HEK293T (cell line): Measurements from ENCODE around the gene HES3.

Experiments
- ARNT ChIP-seq: fragments of 450-650 bp; IDR thresholded peaks from 2 replicates; pipeline ENCODE4 v1.6.1; 2017; ENCODE audit warnings: mild to moderate bottlenecking
- BHLHE40 ChIP-seq: fragments of 450-650 bp; IDR thresholded peaks from 2 replicates; pipeline ENCODE4 v1.6.1; 2016; ENCODE audit warnings: mild to moderate bottlenecking, moderate library complexity, borderline replicate concordance
- ELF4 ChIP-seq: fragments of 450-650 bp; IDR thresholded peaks from 2 replicates; pipeline ENCODE4 v1.6.1; 2017; ENCODE audit warnings: antibody characterized with exemption
- FOXA1 ChIP-seq: fragments of 450-650 bp; IDR thresholded peaks from 2 replicates; pipeline ENCODE4 v1.6.1; 2016; ENCODE audit warnings: mild to moderate bottlenecking
- FOXM1 ChIP-seq: fragments of 450-650 bp; IDR thresholded peaks from 2 replicates; pipeline ENCODE4 v1.6.1; 2017; ENCODE audit warnings: mild to moderate bottlenecking, borderline replicate concordance
- HDGF ChIP-seq: fragments of 450-650 bp; IDR thresholded peaks from 2 replicates; pipeline ENCODE4 v1.6.1; 2017; ENCODE audit warnings: antibody characterized with exemption, borderline replicate concordance
- LEF1 ChIP-seq: fragments of 450-650 bp; IDR thresholded peaks from 2 replicates; pipeline ENCODE4 v1.6.1; 2017; ENCODE audit warnings: mild to moderate bottlenecking, borderline replicate concordance
- NFRKB ChIP-seq: fragments of 450-650 bp; IDR thresholded peaks from 2 replicates; pipeline ENCODE4 v1.6.1; 2016; ENCODE audit warnings: mild to moderate bottlenecking, moderate library complexity
- SP1 ChIP-seq: fragments of 450-650 bp; IDR thresholded peaks from 2 replicates; pipeline ENCODE4 v1.6.1; 2017
- SUZ12 ChIP-seq: fragments of 450-650 bp; IDR thresholded peaks from 2 replicates; pipeline ENCODE4 v1.6.1; 2016; ENCODE audit warnings: mild to moderate bottlenecking
- TARDBP ChIP-seq: fragments of 450-650 bp; IDR thresholded peaks from 2 replicates; pipeline ENCODE4 v1.6.1; 2016
- ZNF384 ChIP-seq: fragments of 450-650 bp; IDR thresholded peaks from 2 replicates; pipeline ENCODE4 v1.6.1; 2016

DNA sequence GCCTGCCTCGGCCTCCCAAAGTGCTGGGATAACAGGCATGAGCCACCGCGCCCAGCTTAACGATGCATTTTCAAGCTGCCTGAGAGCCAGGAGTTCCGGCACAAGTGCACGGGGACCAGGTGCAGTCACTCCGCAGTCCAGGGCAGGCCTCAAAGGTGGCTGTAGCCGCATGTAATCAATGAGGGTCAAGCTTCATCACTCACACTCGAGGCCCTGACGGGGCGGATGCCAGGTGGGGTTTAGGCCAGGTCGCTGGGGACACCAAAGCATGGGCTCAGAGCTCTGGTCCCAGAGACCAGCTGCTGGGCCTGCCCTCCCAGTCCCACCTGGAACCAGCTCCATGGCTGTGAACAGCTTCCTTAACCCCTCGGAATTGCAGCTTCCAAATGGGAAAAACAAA is 43.0 kb downstream of the HES3 start:
- no peak for TF ChIP-seq LEF1
- no peak for TF ChIP-seq ZNF384
- no peak for TF ChIP-seq FOXA1
- no peak for TF ChIP-seq BHLHE40
- no peak for TF ChIP-seq SP1
- TF ChIP-seq ELF4 = no peak
- TF ChIP-seq TARDBP = no peak
- TF ChIP-seq ARNT = no peak
- no peak for TF ChIP-seq NFRKB
- TF ChIP-seq SUZ12 = no peak
- TF ChIP-seq FOXM1 = no peak
- no peak for TF ChIP-seq HDGF
